ENCODE data around the gene ADAM12. TPM values are rescaled to one million over a fixed set of nuclear protein-coding genes. Genes with fewer than 3 reads are reported as not detected.
A peak's percentile ranks its signal among the peaks of the same experiment; 100 is the strongest.

Gene ADAM12
- total and polyA plus RNA-seq, 11 donors: 0.04 to 11.2 (median 0.82) TPM; not detected in 1

DNA sequence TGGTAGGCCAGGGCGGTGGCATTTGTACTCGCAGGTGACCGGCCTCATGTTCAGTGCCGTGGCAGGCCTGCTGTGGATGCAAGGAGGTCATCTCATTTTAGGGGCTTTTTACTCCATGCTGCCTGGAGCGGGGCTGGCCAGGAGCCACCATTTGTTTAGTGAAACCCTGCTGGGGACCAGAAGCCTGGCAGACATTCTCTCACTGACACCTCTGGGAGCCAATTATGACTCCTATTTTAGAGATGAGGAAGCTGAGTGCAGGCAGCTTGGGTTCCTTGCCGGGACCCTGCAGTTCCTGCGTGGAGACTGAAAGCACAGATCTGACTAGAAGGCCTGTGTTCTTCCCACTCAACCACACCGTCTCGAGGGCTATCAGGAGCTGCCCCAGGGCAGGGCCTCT is 305.3 kb downstream of the ADAM12 start:
- Histone ChIP-seq H3K4me1 (peaks cover 0 to 11% (median 0%) of the 10 kb centered on the region in 12 donors), H3K4me3 (no peak overlapping the region), H3K27ac (no peak overlapping the region), H3K9me3 (no peaks in the 10 kb centered on the region), H3K27me3 (peaks cover 0 to 4% (median 0%) of the 10 kb centered on the region in 9 donors), H3K36me3 (no peaks in the 10 kb centered on the region)
- TF ChIP-seq, protein P1, sequence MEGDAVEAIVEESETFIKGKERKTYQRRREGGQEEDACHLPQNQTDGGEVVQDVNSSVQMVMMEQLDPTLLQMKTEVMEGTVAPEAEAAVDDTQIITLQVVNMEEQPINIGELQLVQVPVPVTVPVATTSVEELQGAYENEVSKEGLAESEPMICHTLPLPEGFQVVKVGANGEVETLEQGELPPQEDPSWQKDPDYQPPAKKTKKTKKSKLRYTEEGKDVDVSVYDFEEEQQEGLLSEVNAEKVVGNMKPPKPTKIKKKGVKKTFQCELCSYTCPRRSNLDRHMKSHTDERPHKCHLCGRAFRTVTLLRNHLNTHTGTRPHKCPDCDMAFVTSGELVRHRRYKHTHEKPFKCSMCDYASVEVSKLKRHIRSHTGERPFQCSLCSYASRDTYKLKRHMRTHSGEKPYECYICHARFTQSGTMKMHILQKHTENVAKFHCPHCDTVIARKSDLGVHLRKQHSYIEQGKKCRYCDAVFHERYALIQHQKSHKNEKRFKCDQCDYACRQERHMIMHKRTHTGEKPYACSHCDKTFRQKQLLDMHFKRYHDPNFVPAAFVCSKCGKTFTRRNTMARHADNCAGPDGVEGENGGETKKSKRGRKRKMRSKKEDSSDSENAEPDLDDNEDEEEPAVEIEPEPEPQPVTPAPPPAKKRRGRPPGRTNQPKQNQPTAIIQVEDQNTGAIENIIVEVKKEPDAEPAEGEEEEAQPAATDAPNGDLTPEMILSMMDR (IDR thresholded peaks at IDR 0.05): no peak
- TF ChIP-seq POLR2A (IDR thresholded peaks at IDR 0.05): no peak
- intact Hi-C loops (cut with DNase I): no loop called here
- no peak for DNase-seq
- 86 to 92% (median 90%) methylated on average over 9 of the region's 9 CpGs for WGBS, 4 donors
- ATAC-seq: no peak

DNA sequence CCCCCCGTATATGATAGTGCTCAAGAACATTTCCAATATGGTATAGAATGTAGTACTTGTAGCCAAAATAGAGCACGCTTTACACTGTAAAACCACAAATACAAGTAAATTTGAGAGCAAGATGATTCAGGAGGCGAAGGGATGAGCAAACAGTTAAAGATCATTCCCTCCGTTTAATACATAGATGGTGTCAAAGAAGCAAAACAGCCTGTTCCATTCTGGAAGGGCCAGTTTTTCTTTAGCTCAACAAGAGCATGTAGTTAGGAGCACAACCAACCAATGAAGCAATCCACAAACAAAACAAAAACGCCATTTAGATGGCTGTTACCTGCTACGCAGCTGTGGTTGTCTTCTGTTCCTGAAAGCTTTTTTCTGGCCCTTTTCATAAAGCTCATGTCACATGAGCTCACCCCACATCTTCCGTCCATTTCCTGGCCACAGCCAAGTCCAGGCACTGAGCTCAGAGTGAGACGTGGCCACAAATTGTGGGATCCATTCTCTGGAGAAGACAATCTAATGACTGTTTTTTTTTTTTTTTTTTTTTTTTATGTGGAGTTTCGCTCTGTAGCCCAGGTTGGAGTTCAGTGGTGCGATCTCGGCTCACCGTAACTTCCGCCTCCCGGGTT is 306.3 kb downstream of the ADAM12 start:
- H3K27ac ChIP-seq: no peak overlapping the region
- no peak for TF ChIP-seq POLR2A (IDR thresholded peaks at IDR 0.05)
- TF ChIP-seq, protein P1 (IDR thresholded peaks at IDR 0.05): no peak
- no peak overlapping the region for H3K4me3 ChIP-seq
- H3K9me3 ChIP-seq: peaks cover 0 to 9% (median 0%) of the 10 kb centered on the region in 12 donors
- DNase-seq: no peak
- intact Hi-C loops (cut with DNase I): no loop called here
- WGBS, 4 donors: 87 to 88% (median 87%) methylated on average over 14 of the region's 14 CpGs
- H3K27me3 ChIP-seq: peaks cover 0 to 4% (median 0%) of the 10 kb centered on the region in 9 donors
- ATAC-seq: peak in 2 of 4 donors; percentile 34 to 68
- no peaks in the 10 kb centered on the region for H3K36me3 ChIP-seq
- H3K4me1 ChIP-seq: peaks cover 0 to 3% (median 0%) of the 10 kb centered on the region in 12 donors

DNA sequence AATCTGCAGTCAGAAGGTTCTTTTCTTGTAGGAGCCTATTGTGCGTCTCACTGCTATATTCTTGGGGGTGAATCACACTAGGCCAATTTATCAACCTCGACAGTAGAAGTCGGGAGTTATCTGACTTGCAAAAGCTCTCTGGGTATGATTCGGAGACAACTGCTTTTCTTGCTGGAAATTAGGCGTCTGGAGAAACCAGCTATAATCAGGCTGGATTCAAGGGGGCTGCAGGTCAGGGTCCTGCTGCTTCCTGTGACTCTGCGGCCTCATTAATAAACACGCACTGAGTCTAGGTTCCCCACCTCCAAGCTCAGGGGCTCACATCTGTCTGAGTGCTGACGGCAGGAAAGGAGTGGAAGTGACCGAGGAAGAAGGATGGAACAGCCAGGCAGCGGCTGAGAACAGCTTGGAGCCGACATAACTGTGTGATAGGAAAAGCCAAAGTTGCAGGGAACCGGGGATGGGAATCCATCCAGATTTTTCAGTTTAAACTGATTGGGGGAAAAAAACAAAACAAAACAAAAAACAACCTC is 307.3 kb downstream of the ADAM12 start:
- DNase-seq: no peak
- intact Hi-C loops (cut with DNase I): no loop called here

GRCh38 chr10:126080291-126080825 is 307.9 kb downstream of the ADAM12 start:
- TF ChIP-seq POLR2A (IDR thresholded peaks at IDR 0.05): no peak
- TF ChIP-seq, protein P1 (IDR thresholded peaks at IDR 0.05): no peak
- H3K27ac ChIP-seq: peak overlapping the region in 1 of 12 donors; percentile 44
- intact Hi-C loops (cut with DNase I): no loop called here

More for the DNA sequence above, 307.3 kb downstream of the ADAM12 start:
- TF ChIP-seq POLR2A (IDR thresholded peaks at IDR 0.05): no peak
- TF ChIP-seq, protein P1 (IDR thresholded peaks at IDR 0.05): no peak
- Histone ChIP-seq H3K27ac (peak overlapping the region in 3 of 12 donors; percentile 10 to 44 (median 34)), H3K27me3 (peaks cover 0 to 4% (median 0%) of the 10 kb centered on the region in 9 donors), H3K4me3 (peak overlapping the region in 3 of 12 donors; percentile 3 to 31 (median 27)), H3K4me1 (peaks cover 0 to 3% (median 0%) of the 10 kb centered on the region in 12 donors), H3K9me3 (peaks cover 0 to 13% (median 0%) of the 10 kb centered on the region in 12 donors), H3K36me3 (no peaks in the 10 kb centered on the region)
- peak in 2 of 4 donors; percentile 55 to 73 for ATAC-seq
- 31 to 37% (median 35%) methylated on average over 12 of the region's 12 CpGs for WGBS, 4 donors

More at GRCh38 chr10:126080291-126080825, 307.9 kb downstream of the ADAM12 start:
- Histone ChIP-seq H3K4me1 (peaks cover 0 to 3% (median 0%) of the 10 kb centered on the region in 12 donors), H3K36me3 (no peaks in the 10 kb centered on the region), H3K4me3 (no peak overlapping the region), H3K9me3 (peaks cover 0 to 13% (median 0%) of the 10 kb centered on the region in 12 donors), H3K27me3 (peaks cover 0 to 4% (median 0%) of the 10 kb centered on the region in 9 donors)
- ATAC-seq (no peak), DNase-seq (no peak)
- WGBS, 4 donors: 82 to 84% (median 82%) methylated on average over 7 of the region's 7 CpGs
